KBM-7 (cell line): ENCODE data around the gene BCL2.

Experiments
- DNase-seq: peaks from one replicate; pipeline ENCODE4 v3.0.0-alpha.2; 2015
- in situ Hi-C: fragments of 300-500 bp; cut with MboI; formaldehyde crosslinking; loops from 2 replicates; pipeline ENCODE4 v1.14.3; 2020; ENCODE audit warnings: low sequenced_read_pairs, low pct_unique_long_range_greater_than_20kb, mixed read lengths

The BCL2 gene

DNA sequence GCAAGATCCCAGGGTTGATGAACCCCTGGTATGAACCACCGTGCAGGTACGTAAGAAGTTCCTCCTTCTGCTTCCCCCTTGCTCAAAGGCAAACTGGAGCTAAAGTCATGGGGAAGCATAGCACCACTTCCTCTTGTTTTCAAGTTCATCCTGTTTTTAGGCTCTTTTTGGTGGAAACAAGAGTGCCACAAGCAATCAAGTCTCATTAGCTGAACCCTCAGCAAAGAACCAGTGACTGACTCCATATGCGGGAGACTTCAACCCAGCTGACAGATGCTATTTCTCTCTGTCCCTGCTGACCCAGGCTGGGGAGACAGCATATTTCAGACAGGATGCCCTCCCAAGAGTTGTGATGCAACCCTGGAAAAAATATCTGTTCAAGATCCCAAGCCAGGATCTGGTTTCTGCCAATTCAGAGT lies 47.7 kb downstream of the BCL2 start:
- in situ Hi-C loops: no loop called here

DNA sequence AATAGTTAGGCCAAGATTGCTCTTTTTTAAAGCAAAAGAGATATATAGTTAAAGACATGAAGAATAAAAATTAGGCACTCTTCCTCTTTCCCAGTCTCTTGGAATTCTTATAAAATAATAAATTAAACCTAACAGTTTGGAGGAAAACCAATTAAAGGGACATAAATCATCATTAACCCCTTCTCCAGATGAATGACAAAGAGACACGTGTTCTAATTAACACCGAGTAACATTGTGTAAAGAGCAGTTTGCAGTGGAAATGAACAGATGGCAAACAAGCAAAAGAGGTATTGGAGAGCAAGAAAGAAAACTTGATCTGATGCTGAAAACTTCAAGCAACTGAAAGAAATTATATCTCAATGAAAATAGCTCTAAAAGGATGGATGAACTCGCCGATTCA lies 48.4 kb downstream of the BCL2 start:
- DNase-seq: no peak
- in situ Hi-C loops: no loop called here

More for the DNA sequence above, 47.7 kb downstream of the BCL2 start:
- DNase-seq: peak; percentile 61

DNA sequence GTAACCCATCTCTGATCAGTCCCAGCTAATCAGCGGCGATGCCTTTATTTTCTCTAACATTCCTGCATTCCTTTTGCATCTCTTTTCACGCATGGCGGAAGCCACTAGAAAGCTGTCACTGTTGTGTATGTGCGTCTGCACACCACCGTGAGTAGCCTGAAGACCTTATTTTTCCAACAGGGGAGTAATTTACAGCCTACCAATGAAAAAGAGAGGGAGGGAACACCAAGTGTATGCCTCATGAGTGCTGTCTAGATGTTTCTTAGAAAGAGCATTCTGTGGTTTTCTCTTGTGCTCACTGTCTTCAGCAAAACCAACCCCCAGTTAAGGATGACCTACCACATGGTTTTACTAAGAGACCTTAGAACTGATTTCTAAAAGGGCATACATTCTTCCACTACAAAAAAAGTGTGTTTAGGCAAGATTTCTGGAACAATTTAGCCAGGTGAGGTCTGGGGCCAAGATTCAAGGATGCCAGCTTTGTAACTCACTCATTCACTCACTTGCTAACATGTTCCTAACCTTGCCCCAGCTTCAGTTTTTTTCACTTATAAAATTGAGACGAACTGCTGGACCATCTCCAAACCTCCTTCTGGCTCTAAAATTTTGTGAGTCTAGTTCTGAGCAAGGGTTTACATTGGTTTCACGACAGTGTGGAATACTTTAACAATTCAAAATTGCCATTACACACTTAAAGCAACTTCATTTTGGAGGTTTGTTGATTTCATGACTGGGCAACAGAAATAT lies 51.4 kb downstream of the BCL2 start:
- in situ Hi-C loops: no loop called here
- peak; percentile 47 for DNase-seq

DNA sequence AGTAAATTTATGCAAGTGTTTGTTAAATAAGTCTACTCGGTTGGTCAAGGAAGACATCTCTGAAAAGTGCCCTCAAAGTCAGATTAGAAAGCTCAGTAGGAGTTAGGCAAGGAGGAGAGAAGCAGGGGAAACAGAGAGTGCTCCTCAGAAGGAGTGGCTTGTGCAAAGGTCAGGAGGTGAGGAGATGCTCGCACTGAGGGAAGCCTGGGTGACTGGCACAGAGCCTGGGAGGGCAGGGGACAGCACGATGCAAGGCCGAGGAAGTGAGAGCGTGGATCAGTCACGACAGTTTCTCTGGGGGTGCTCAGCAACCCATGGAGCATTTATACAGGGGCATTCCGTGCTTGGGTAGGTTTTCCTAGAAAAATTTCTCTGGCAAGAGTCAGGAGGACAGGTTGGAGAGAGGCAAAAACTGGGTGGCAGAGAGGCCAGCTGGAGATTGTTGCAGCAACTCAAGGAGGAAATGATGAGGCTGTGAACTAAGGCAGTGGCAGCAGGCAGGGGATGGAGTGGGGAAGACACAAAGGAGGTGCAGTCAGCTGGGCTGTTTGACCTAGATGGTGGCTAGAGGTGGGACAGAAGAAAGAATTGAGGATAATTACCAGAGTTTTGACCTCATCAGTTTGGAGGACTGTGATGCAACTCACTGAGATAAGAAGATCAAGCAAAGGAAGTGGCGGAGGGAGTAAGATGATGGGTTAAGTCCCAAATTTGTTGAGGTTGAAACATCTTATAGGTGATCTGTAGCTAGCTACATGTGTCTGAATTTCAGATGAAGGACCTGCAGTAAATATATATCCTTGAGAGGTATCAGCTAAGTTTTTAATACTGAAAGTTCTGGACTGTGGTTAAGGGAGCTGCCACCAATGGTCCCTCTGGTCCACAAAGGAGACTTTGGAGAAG lies 52.4 kb downstream of the BCL2 start:
- DNase-seq: no peak
- in situ Hi-C loops: no loop called here

DNA sequence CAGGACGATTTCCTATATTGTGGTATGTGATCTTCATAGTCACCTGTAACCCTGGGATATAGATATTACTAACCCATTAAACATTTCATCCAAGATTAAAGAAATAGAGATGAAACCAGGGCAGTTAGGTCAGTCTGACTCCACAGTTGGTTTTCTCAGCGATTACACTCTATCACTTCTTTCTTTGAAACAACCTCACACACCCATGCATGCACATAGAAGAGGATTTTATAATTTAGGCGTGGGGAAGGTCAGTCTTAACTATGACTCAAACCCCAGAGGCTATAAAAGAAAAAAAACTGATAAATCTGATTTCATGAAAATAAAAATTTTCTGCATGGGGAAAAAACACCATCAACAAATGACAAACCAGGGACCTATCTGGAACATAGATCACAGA lies 54.2 kb downstream of the BCL2 start:
- in situ Hi-C loops: no loop called here
- no peak for DNase-seq

DNA sequence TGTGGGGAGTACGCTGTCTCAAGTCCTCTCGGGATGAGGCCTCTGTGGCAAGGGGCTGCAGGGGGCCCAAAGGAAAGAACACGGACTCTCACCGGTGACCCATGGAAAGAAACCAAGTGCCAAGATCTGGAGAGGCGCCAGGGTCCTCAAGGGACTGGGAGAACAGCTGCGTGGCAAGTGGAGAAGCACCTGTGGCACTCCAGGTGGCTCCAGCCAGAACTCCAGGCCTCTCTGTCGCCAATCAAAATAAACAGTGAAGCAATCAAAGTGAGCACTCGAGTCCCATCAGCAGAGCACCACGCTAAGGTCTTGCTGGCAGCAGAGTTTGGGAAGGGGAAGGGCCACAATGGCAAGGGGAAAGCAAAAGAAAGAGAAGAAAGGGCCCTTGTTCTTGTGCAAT lies 54.7 kb downstream of the BCL2 start:
- DNase-seq: no peak
- in situ Hi-C loops: no loop called here

DNA sequence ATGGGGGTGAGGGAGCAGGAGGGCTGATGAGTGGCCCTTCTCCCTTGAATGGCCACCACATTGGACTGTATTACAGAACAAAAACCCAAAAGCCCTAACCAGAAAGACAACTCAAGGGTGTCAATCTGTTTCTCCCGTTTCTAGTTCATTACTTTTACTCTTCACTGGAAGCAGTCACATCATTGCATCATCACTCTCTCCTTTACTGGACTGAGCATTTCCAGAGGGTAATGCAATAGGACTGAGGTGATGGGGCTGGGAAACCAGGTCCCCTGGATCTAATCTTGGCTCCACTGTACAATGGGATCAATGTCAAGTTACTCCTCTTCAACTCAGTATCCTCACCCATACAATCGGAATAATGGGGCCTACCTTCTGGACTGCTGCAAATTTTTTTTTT lies 56.1 kb downstream of the BCL2 start:
- no peak for DNase-seq
- in situ Hi-C loops: no loop called here

DNA sequence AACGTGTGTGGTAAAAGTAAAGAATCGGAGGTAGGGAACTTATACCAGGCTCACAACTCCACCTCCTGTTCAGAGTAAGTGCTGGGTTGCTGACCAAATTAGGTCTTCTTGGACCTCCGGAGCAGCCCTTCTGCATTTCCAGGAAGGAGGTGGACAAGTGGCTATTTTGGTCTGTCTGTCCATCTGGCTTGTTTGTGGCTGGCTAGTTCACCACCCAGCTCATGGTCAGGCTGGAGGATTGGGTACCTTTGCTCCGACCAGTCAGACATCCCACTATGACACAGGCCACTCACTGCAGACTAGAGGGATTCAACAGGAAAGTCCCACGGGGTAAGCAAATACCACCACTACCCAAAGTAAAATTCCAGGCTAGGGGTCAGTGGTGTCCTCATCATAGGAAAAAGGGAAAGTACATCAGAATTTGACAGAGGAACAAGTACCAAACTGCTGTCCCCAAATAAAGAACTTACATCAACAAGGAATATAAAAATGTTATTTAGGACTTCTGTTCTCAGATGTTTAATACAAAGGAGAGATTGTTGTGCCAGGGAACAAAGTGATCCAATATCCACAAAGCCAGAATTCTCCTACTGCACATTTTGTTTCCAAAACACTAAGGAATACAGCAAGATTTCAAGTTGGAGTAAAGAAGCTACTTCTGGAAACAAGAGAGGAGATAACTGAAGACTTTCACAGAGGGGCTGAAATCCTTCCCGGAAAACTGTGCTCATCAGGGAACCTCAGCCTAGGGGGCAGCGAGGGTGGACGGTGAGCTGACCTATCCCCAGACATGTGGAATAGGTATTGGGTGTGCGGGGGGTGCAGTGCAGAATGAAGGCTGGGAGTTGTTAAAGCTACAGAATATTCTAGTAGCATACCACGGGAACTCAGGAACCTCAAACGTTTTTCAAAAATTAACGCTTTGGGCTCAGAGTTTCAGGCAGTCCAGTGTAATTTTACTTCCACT lies 56.9 kb downstream of the BCL2 start:
- DNase-seq: no peak
- in situ Hi-C loops: no loop called here

DNA sequence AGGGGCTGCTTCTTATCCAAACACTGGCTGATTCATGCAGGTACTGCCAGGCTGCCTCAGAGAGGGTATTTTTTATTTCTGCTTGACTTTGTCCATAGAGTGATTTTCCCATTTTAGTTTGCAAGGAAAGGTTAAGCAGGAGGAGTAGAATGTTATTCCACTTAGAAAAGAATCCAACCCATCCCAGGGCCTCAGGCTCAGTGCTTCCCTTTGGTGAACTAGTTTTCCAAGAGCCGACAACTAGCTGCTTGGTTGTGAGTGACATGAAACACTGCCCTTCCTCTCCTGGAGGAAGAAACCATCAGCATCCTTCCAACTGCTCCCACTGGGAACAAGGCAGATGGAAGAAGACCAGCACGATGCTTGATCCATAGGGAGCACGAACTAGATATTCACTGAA lies 58.5 kb downstream of the BCL2 start:
- DNase-seq: no peak
- in situ Hi-C loops: no loop called here

DNA sequence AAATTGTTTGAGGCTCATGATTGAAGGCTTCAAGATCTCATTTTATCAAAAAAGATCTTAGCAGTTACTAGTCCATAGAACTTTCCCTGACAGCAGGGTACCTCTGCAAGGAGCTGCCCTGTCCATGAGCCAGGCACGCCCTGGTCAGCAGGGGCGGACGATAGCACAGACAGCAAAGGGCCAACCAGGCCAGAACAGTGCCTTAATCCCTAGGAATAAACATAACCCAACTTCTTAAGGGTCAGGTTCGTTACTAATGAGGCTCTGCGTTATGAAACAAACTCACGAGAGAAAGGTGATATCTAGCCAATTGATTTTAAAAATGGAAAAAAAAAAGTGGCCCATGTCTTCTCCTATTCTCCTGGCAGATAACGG lies 59.2 kb downstream of the BCL2 start:
- DNase-seq: no peak
- in situ Hi-C loops: no loop called here

DNA sequence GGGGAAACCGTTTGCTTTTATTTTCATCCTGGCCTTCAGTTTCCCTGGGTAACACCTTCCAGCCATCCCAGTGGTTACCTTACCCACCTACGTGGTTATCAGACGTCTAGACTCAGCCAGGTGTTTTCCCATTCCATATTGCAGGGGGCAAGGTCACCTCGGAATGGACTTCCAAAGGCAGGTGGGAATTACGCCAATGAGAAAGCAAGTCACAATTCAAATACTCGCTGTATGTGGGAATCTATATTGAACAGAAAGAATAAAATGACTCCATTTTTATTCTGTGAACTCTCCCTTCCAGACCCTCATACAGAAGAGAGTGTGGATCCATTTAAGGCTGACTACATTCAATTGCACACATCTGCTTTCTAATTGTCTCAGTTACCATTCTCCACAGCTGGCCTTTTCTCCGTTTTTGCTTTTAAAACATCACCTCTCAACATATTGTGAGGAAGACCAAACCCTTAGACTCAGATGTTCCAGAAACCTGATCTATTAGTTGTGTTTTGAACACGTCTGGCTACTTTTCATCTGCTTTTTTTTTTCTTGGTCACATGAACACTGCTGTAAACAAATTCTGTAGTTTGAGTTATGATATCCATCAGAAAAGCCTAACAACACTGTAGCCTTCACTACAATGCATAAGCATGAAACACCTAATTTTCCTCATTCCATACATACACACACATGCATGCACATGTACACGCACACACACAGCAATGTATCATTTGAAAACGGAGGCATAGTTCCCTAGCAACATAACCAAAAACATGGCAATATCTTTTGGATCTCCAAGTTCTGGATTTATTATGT lies 59.8 kb downstream of the BCL2 start:
- no peak for DNase-seq
- in situ Hi-C loops: no loop called here

DNA sequence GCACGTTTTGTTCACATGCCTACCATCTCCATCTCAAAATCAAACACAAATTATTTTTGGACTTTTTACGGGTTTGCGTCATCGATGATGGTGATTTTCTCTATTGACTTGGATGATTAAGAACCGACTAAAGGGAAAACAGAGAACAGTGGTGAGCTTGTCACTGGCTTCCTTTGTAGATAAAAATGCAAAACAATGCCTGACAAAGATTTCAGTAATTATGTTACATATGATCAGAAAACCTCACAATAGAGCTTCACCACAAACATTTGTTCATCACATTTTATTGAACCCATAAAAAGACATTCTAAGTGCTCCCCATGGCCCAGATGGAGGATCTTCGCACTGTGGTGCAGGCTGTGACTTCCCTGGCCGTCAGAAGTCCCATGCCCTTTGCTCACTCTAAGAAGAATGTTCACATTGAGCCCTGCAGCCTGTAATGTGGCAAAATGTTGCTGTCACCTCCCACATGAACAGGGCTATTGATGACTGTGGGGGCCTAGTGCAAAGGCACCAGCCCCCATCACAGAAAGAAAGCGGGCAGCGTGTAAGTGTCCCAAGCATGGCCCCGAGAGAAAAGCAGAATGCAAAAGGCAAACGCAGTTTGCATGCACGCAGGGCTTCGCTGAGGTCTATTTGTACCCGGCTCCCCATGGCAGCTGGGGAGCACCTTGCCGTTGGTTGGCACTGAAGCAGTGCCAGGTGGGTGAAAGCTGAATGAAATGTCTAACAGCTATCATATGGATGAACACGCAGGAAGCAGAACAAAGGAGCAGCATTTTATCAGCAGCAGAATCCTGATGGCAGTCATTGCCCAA lies 60.6 kb downstream of the BCL2 start:
- in situ Hi-C loops: no loop called here
- no peak for DNase-seq

DNA sequence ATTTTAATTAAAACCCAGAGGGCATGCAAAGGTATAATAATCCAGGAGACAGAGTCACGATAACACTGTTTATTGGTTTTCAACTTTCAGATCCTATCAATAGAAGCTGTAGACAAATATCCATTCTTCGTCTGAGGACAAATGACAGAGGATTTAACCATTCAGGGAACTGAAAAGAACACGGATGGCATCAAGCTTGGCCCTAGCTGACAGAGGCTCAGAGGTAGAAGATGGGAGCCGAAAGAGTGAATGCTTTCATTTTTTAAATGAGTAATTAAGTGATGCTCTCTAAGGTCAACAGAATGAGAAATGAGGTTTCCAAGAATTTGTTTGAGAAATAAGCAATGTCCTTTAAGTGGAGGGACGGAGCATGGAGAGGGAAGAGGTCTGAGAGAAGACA lies 62.1 kb downstream of the BCL2 start:
- no peak for DNase-seq
- in situ Hi-C loops: no loop called here

DNA sequence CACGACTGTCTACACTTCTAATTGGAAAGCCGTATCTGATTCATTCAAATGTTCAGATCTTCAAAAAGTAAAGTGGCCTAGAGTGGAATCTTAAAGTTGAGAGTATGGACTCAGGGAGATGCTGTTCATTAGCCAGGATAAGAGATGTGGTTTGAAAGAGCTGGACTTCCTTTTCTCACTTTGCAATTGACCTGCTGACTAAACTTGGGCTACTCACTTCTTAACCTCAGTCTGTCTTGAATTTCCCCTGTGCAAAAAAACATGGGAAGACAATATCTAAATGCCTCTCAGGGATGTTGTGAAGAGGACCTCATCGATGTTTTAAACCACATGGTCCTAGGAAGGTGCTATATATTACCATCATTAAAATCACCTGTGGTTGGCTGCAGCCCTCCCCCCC lies 64.1 kb downstream of the BCL2 start:
- in situ Hi-C loops: no loop called here
- no peak for DNase-seq

DNA sequence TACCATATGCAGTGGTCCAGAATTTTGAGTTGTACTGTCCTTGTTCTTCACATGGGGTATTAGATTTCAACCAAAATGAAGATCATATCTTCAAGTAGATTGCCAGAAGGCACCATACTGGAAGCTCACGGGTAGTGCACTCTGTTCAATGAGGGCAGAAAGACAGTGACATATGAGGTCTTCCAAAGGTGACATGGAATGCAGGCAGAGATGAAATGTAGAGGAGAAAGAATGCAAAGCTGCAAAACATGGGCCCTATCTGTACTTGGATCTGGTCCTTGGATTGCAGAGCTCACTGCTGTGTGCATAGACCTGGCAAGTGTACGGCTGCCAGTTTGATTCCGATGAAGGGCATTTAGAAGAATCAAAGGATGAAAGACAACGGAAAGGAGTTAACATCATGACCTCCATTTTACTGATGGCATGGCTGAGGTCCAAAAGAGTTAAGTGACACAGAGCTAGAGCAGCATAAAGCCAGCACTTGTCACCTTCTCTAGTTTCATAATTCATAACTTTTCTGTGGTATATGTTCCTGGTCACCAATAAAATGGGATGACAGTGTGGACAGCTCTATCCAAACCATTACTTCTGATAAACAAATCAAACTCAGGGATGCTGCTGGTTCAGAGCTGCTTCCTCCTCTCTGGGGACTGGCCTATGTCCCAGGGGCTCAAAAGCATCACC lies 64.7 kb downstream of the BCL2 start:
- no peak for DNase-seq
- in situ Hi-C loops: no loop called here

DNA sequence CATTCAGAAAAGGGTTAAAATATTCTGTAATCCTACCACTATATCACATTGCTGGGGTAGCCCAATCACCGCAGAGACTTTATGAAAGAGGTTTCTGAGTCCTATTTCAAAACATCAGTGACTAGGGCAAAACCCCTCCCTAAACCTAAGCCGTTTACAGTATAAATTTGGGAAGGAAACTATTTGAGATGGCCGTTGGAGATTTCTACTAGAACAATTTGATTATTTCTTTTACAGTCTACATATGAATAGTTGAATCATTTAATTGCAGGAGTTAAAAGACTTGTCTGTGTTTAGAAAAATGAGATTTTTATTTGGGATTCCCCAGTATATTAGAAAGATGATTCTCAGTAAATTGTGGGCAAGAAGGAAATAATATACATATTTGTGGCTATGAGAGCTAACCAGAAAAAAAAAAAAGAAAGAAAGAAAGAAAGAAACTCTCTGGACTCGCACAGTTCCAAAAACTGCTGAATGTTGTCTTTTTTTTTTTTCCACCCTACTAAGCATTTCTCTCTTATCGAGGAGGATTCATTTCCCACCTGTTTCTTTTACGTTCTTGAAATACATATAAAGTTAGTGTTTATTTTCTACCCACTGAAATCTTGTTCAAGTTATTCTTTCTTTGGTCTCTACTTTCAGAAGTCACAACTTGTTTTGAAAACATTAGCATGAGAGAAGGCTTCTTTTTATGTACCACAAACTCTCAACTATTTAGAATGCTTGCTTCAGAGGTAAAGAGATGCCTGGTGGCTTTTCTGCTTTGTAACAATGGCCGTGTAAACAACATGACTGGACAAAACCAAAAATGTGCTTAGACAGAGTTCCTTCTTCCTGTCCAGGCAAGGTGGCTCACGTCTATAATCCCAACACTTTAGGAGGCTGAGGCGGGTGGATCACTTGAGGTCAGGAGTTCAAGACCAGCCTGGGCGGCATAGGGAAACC lies 65.9 kb downstream of the BCL2 start:
- peak; percentile 37 for DNase-seq
- in situ Hi-C loops: no loop called here
